GM12865 (cell line): ENCODE results near the gene ARMS2.

Source experiments
- DNase-seq: peaks from one replicate; pipeline ENCODE4 v3.0.0; 2010; ENCODE audit warnings: low read depth
- H3K4me3 ChIP-seq: 2 replicates; pipeline ENCODE4 v1.5.1; 2011; ENCODE audit warnings: mild to moderate bottlenecking, low read depth, low read length, control low read depth
- CTCF ChIP-seq: IDR thresholded peaks from 2 replicates; pipeline ENCODE4 v1.5.1; 2011; ENCODE audit warnings: low read length, control low read depth, low read depth, inconsistent platforms; ENCODE audit not compliant: insufficient read depth; ENCODE audit errors: missing control alignments

Gene ARMS2

GRCh38 chr10:122485670-122486069 is 31.2 kb downstream of the ARMS2 start:
- DNase-seq: no peak
- H3K4me3 ChIP-seq: no peak overlapping the region
- TF ChIP-seq CTCF: no peak

- DNase-seq: no peak
- H3K4me3 ChIP-seq: no peak overlapping the region
- no peak for TF ChIP-seq CTCF
Observed at GRCh38 chr10:122486406-122487080, 32.1 kb downstream of the ARMS2 start.

- no peak for TF ChIP-seq CTCF
- H3K4me3 ChIP-seq: no peak overlapping the region
- no peak for DNase-seq
Observed at GRCh38 chr10:122487174-122487765, 32.8 kb downstream of the ARMS2 start.

- DNase-seq: no peak
- no peak overlapping the region for H3K4me3 ChIP-seq
- no peak for TF ChIP-seq CTCF
Observed at GRCh38 chr10:122490268-122490667, 35.8 kb downstream of the ARMS2 start.

- TF ChIP-seq CTCF: no peak
- no peak overlapping the region for H3K4me3 ChIP-seq
- peak; percentile 37 for DNase-seq
Observed at GRCh38 chr10:122490786-122491680, 36.6 kb downstream of the ARMS2 start.

- no peak for TF ChIP-seq CTCF
- H3K4me3 ChIP-seq: no peak overlapping the region
- DNase-seq: no peak
Observed at GRCh38 chr10:122492006-122492405, 37.6 kb downstream of the ARMS2 start.
